Activated T-cell treated with anti-CD3 and anti-CD28 coated beads for 48 hours (primary cell): Measurements from ENCODE around the gene ERCC4.

ENCODE experiments used
- DNase-seq: peaks from one replicate; pipeline ENCODE4 v3.0.0-alpha.2; 2020; ENCODE audit warnings: low read depth

ERCC4 gene

DNA sequence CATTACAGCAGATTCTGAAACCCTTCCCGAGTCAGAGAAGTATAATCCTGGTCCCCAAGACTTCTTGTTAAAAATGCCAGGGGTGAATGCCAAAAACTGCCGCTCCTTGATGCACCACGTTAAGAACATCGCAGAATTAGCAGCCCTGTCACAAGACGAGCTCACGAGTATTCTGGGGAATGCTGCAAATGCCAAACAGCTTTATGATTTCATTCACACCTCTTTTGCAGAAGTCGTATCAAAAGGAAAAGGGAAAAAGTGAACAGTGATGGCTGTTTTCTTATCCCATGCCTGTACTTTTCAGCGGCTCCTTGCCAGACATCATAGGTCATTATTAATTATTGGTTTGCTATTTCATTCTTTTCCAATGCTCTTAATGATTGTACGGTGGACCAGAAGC lies 28.1 kb downstream of the ERCC4 start:
- no peak for DNase-seq

DNA sequence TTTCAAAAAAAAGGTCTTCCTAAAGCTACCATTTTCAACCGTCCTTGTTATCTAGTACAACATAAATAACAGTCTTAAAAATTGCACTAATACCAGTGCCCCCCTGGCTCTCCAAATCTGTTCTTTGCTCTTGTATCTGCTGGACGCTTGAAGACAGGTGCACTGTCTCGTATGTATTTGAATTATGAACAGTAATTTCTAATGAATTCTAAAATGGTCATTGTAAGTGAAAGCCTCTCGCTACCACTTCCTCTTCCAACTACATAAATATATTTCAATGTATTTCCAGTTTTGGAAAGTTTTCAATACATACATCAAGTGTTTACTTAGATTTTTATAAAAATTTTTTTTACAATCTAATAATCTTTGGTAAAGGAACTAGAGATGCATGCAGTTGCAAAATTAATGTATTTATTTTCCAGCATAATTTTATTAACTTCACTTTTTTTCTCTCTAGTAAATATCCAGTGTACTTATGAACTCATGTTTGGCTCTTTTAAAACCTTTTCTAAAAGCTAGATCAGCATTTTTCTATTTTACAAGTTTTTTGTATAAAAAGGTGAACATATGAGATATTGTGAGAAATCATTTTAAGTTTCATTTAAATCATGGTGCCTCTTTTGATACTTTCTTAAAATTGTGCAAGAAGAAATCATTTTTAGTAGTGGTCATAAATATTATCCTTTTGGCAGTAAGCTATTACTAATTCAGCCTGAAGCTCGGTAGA lies 31.0 kb downstream of the ERCC4 start:
- no peak for DNase-seq

DNA sequence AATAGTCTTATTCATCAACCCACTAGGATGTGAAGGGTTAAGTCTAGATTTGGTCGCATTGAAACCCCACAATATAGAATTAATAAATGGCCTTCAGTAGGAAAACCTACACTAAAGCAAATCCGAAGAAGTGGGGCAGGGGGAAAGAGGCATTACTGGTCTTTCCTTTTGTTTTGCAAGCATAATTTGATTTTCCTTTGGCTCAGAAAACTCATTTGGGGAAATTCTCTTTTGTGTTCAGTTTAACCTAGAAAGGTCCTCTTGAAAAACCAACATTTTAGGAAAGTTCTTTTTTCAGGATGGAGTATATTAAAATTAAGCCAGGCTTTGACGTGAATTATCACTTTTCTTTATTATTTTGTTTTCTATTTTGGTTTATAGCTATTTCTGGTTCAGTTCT lies 31.7 kb downstream of the ERCC4 start:
- no peak for DNase-seq

DNA sequence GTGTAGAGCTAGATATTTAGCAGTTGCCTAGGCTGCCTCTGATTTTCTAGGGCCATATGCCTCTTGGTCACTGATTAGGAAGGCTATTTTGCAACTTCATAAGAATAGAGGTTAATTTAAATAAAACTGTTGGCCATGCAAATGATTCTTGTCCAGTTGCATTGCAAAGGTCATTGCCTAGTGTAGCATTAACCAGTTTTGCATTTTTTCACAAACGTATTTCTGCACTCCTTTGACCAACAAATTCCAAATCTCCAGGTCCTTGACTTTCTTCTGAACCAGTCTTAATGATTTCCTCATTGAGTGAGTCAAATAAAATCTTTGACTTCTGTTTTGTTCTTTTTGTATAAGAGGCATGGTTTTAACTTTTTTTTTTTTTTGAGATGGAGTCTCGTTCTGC lies 33.5 kb downstream of the ERCC4 start:
- DNase-seq: no peak

DNA sequence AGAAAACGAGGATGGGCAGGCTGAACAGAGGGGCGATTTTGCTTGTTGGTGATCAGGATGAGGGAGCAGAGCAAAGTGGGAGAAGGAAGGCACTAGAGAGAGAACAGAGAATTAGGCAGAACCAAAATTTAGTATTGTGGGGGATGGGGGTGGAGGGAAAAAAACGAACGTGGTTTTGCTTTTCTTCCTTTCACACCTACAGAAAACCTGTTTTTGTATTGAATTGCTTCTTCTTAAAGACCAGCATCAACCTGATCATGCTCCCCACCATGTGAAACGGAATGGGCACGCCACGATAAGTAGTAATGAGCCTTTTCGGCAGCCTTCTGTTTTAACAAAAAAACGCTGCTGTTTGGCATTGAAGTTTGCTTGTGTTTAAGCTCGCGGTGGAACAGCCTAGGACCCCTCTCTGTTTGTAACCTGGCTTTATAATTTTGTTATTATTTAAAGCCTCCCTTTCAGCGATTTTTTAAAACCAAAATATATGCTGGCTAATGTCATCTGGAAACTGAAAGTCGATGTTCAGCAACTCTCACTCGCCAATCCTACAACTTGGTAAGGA lies 36.8 kb downstream of the ERCC4 start:
- DNase-seq: no peak

GRCh38 chr16:13957197-13958078 lies 37.5 kb downstream of the ERCC4 start:
- DNase-seq: peak; percentile 12

DNA sequence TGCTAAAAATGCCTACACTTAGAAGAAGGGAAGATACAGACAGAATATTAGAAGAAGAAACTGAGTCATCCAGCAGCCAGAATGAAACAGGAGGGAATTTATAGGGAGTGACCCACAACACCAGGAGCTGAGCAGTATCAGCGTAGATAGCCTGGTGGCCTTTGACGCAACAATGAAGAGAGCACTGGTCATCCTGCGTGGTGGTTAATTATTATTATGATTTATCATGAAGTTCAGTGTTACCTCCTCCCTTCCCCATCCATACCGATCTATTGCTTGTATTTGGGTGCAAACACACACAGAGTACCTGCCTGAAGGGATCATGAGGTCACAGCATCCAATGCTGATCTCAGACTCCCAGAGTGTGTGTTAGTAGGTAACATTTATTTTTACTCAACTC lies 38.5 kb downstream of the ERCC4 start:
- DNase-seq: no peak

GRCh38 chr16:13959626-13960025 lies 39.7 kb downstream of the ERCC4 start:
- DNase-seq: no peak

GRCh38 chr16:13961099-13961811 lies 41.3 kb downstream of the ERCC4 start:
- no peak for DNase-seq

DNA sequence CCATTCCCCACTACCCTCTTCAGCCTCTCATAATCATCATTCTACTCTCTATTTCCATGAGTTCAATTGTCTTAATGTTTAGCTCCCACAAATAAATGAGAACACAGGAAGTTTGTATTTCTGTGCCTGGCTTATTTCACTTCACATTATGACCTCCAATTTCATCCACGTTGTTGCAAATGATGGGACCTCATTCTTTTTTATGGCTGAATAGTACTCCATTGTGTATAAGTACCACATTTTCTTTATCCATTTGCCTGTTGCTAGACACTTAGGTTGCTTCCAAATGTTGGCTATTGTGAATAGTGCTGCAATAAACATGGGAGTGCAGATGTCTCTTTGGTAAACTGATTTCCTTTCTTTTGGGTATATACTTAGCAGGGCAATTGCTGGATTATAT lies 42.3 kb downstream of the ERCC4 start:
- no peak for DNase-seq

GRCh38 chr16:13968835-13969234 lies 48.9 kb downstream of the ERCC4 start:
- DNase-seq: no peak

GRCh38 chr16:13969711-13970110 lies 49.8 kb downstream of the ERCC4 start:
- DNase-seq: no peak

GRCh38 chr16:13970708-13971422 lies 50.9 kb downstream of the ERCC4 start:
- DNase-seq: no peak

DNA sequence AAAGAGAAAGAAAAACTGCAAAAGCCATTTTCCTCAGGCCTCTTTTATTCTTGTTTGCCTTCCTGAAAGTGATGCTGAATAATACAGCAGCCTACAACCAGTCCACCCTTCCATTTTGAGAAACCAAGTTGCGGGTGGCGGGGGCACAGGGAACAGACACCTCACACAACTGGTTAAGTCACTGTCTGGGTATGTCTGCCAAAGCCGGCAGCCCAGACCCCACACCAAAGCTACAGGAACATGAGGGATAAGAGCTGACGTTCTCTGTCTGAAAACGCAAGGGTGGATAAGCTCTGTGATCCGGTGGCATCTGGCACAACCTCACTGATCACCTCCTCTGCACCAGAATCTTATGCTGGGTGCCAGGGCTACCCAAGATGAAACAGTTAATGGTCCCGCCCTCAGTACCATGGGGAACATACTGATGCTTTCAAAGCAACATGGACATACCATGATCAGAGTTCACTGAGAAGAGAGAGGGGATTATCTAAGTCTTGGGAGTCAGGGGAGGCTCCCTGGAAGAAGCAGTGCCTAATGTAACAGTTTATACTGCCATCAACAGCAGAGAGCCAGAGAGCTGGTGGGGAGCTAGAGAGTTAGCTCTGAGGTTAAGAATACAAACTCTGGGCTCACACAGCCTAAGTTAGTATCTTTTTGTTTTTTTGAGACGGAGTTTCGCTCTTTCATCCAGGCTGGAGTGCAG lies 53.5 kb downstream of the ERCC4 start:
- DNase-seq: no peak

GRCh38 chr16:13977177-13977576 lies 57.2 kb downstream of the ERCC4 start:
- no peak for DNase-seq

- no peak for DNase-seq
Observed at GRCh38 chr16:13982451-13982850, 62.5 kb downstream of the ERCC4 start.

DNA sequence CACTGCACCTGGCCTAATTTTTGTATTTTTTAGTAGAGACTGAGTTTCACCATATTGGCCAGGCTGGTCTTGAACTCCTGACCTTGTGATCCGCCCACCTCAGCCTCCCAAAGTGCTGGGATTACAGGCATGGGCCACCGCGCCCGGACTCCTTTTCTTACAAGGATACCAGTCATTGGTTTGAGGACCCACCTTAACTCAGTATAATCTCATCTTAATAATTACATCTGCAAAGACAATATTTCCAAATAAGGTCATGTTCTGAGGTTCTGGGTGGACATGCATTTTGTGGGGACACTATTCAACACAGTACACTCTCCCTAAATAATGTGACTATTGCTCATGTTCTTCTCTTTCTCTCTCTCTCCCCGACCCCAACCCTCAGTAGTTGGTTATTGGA lies 63.7 kb downstream of the ERCC4 start:
- no peak for DNase-seq

GRCh38 chr16:13984794-13985193 lies 64.8 kb downstream of the ERCC4 start:
- DNase-seq: no peak

- DNase-seq: no peak
Observed at GRCh38 chr16:13988038-13988437, 68.1 kb downstream of the ERCC4 start.

GRCh38 chr16:13992322-13992721 lies 72.4 kb downstream of the ERCC4 start:
- DNase-seq: no peak

GRCh38 chr16:13992976-13993375 lies 73.0 kb downstream of the ERCC4 start:
- no peak for DNase-seq
